Kasumi-1 (cell line): ENCODE measurements around the gene ZC3H11A.
"Not testable (repeated sequence)": the region's sequence is repeated elsewhere in the genome, so short reads cannot be mapped to it uniquely, and the experiment has no call there.

ENCODE experiments used
- DNase-seq, 2 experiments: peaks; one replicate each; lab custom pipeline; 2025; lab: John Stamatoyannopoulos, UW

The ZC3H11A gene

GRCh38 chr1:203781962-203782361, 13.5 kb upstream of the ZC3H11A start:
- no peak for DNase-seq

- DNase-seq = no peak
These were observed 5.5 kb upstream of the ZC3H11A start for GRCh38 chr1:203789966-203790365.

- no peak for DNase-seq
These were observed 3.9 kb upstream of the ZC3H11A start for GRCh38 chr1:203791498-203791897.

- no peak for DNase-seq
These were observed 2.9 kb upstream of the ZC3H11A start for GRCh38 chr1:203792486-203792885.

- DNase-seq = not testable (repeated sequence)
These were observed 1.9 kb upstream of the ZC3H11A start for GRCh38 chr1:203793561-203793960.

GRCh38 chr1:203794764-203795440, 521 bp upstream of the ZC3H11A start:
- no peak for DNase-seq

GRCh38 chr1:203796236-203796605, 798 bp downstream of the ZC3H11A start:
- DNase-seq = peak; percentile 43 to 44

GRCh38 chr1:203797216-203797615, 1.8 kb downstream of the ZC3H11A start:
- DNase-seq = no peak

- no peak for DNase-seq
These were observed 2.7 kb downstream of the ZC3H11A start for GRCh38 chr1:203797948-203798655.

- DNase-seq = no peak
These were observed 3.7 kb downstream of the ZC3H11A start for GRCh38 chr1:203799157-203799556.

- DNase-seq = no peak
These were observed 4.5 kb downstream of the ZC3H11A start for GRCh38 chr1:203799971-203800370.

GRCh38 chr1:203805689-203806088, 10.3 kb downstream of the ZC3H11A start:
- DNase-seq = no peak

GRCh38 chr1:203807196-203807595, 11.8 kb downstream of the ZC3H11A start:
- no peak for DNase-seq

GRCh38 chr1:203813581-203814341, 18.3 kb downstream of the ZC3H11A start:
- no peak for DNase-seq

GRCh38 chr1:203818399-203818798, 23.0 kb downstream of the ZC3H11A start:
- DNase-seq = no peak

GRCh38 chr1:203823306-203823705, 27.9 kb downstream of the ZC3H11A start:
- no peak for DNase-seq

- DNase-seq = no peak
These were observed 30.8 kb downstream of the ZC3H11A start for GRCh38 chr1:203826175-203826574.

- DNase-seq = no peak
These were observed 32.6 kb downstream of the ZC3H11A start for GRCh38 chr1:203828002-203828401.

- no peak for DNase-seq
These were observed 33.1 kb downstream of the ZC3H11A start for GRCh38 chr1:203828503-203828902.

GRCh38 chr1:203829247-203829646, 33.8 kb downstream of the ZC3H11A start:
- DNase-seq = not testable (repeated sequence)

GRCh38 chr1:203835476-203835875, 40.1 kb downstream of the ZC3H11A start:
- DNase-seq = no peak

GRCh38 chr1:203839081-203839480, 43.7 kb downstream of the ZC3H11A start:
- DNase-seq = no peak

GRCh38 chr1:203840208-203840808, 44.9 kb downstream of the ZC3H11A start:
- DNase-seq = no peak
